SU-DHL-6 (cell line): ENCODE measurements around the gene ITIH5.

Source experiments
- CTCF ChIP-seq: fragments of 200-600 bp; sonication (generic); IDR thresholded peaks from one replicate; pipeline ENCODE4 v1.5.1; 2017; ENCODE audit warnings: antibody characterized with exemption, mild to moderate bottlenecking, low read length, moderate library complexity; ENCODE audit not compliant: insufficient read depth, poor library complexity, severe bottlenecking
- EZH2phosphoT487 ChIP-seq: fragments of 200-600 bp; sonication (generic), shearing (Covaris generic); conservative IDR thresholded peaks from 2 replicates; pipeline ENCODE4 v1.6.1; 2018; ENCODE audit warnings: mild to moderate bottlenecking, antibody characterized with exemption, low read length, moderate library complexity, mixed read lengths

GRCh38 chr10:7577176-7577575 lies 89.6 kb downstream of the ITIH5 start:
- TF ChIP-seq CTCF, result no peak
- TF ChIP-seq EZH2phosphoT487, result no peak
